ENCODE results near the gene C1RL.

- no peak for TF ChIP-seq CTCF (conservative IDR thresholded peaks at IDR 0.05; ENCODE audit: low read length)
- no peak for TF ChIP-seq EZH2phosphoT487 (IDR thresholded peaks at IDR 0.05; ENCODE audit: borderline replicate concordance, low read depth, low read length)
These were observed 14.1 kb upstream of the C1RL start for GRCh38 chr12:7122811-7123769.
